Suprapubic skin (tissue), 3 donors: ENCODE data around the gene MAP2K5.

ENCODE experiments used
- CTCF ChIP-seq, 2 donors: fragments of 200-600 bp in 1 of 2; fragments of 450-650 bp in 1 of 2; sonication (generic) in 1 of 2; IDR thresholded peaks; one replicate each; pipeline ENCODE4 v1.5.1; 2016 to 2019; ENCODE audit warnings: antibody characterized with exemption in 2 of 2, mild to moderate bottlenecking in 1 of 2, moderate library complexity in 1 of 2
- POLR2AphosphoS5 ChIP-seq, 3 donors: sonication (generic); formaldehyde crosslinking; IDR thresholded peaks; one replicate each; pipeline ENCODE4 v1.6.1; 2017; ENCODE audit warnings: antibody characterized with exemption in 3 of 3

GRCh38 chr15:67839929-67840748, 297.6 kb downstream of the MAP2K5 start, which contains the start of gene RNU6-1:
- no peak for TF ChIP-seq CTCF (IDR thresholded peaks at IDR 0.05)
- peak in 2 of 3 donors; percentile 19 to 58 for TF ChIP-seq POLR2AphosphoS5 (IDR thresholded peaks at IDR 0.05)
